Measurements from ENCODE around the gene SEPHS1.
"Not testable (repeated sequence)": the region's sequence is repeated elsewhere in the genome, so short reads cannot be mapped to it uniquely, and the experiment has no call there.

The SEPHS1 gene

DNA sequence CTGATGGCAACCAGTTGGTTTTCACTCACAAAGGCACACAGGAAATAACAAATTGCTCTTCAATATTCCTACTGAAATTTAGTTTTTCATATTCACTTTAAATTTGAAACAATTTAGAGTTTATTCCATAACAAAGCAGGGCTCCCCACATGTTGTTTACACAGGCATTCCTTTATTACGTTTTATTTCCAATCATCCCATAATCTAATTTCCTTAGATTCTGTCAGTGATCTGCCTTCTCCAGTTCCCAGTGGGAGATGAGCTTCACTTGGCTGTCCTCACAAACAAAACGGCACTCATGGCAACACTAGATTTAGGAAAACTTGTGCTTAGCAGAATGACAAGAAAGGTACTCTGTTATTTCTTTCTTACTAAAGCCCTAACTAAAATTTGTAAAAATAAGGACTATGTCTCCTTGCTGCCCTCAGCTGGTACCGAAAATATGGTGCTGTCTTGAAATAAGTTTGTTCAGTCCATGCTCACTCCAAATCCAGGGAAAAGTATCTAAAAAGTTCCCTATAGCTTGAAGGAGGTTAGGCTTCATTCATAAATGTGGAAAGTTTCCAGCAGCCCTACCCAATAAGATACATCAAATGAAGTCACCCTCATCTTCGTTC lies 71.2 kb downstream of the SEPHS1 start:
- Histone ChIP-seq H3K36me3 (ENCODE audit: control insufficient read depth, insufficient read depth, low read length) (no peaks in the 10 kb centered on the region; the same call in 1 of the 2 replicates), H3K9ac (ENCODE audit: low read length) (no peak overlapping the region), H3K4me3 (ENCODE audit: low read depth, low read length) (no peak overlapping the region), H3K27ac (ENCODE audit: low read depth, low read length) (no peak overlapping the region), H3K27me3 (ENCODE audit: control insufficient read depth, insufficient read depth, low read length) (no peaks in the 10 kb centered on the region), H3K9me3 (ENCODE audit: control insufficient read depth, insufficient read depth, low read depth, low read length) (no peaks in the 10 kb centered on the region), H3K4me1 (ENCODE audit: control insufficient read depth, insufficient read depth, low read length) (peaks cover 5% of the 10 kb centered on the region)

- not testable (repeated sequence) for H3K36me3 ChIP-seq (ENCODE audit: control insufficient read depth, insufficient read depth, low read length); H3K27ac ChIP-seq (ENCODE audit: low read depth, low read length); H3K27me3 ChIP-seq (ENCODE audit: control insufficient read depth, insufficient read depth, low read length); H3K9me3 ChIP-seq (ENCODE audit: control insufficient read depth, insufficient read depth, low read depth, low read length); H3K9ac ChIP-seq (ENCODE audit: low read length); H3K4me3 ChIP-seq (ENCODE audit: low read depth, low read length)
- H3K4me1 ChIP-seq (ENCODE audit: control insufficient read depth, insufficient read depth, low read length), result peaks cover 12% of the 10 kb centered on the region
Observed at GRCh38 chr10:13276146-13276545, 71.9 kb downstream of the SEPHS1 start.

- H3K4me3 ChIP-seq (ENCODE audit: low read depth, low read length), result no peak overlapping the region
- peak overlapping the region; percentile 9 for H3K9ac ChIP-seq (ENCODE audit: low read length)
- no peak overlapping the region for H3K27ac ChIP-seq (ENCODE audit: low read depth, low read length)
Observed at GRCh38 chr10:13272164-13272571, 75.9 kb downstream of the SEPHS1 start.

DNA sequence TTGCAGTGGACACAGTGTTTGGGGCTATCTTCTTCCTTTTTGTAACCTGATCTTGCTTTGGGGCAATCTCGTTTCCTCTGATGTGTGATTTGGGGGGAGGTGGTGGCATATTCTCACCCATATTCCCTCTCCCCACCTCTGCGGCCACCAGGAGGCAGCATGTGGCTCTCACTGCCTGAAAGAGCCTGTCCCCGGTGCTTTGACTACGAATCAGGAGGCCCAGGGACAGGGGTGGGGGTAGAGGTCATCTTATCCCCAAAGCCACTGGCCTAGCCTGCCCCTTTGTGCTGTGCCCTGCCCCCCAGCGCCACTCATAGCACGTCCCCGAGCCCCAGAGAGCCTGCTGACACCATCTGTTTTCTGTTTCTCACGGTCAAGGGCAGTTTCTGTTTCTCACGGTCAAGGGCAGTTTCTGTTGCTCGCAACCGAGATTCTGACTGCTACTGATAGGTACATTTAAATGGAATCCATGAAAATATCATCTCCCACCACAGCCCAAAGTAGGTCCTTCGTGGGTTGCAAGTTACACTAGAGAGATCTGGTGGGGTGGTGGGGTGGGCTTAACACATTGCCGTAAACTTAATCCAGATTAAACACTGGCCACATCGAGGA lies 76.4 kb downstream of the SEPHS1 start:
- H3K4me1 ChIP-seq (ENCODE audit: control insufficient read depth, insufficient read depth, low read length), result peaks cover 15% of the 10 kb centered on the region
- H3K9me3 ChIP-seq (ENCODE audit: control insufficient read depth, insufficient read depth, low read depth, low read length), result no peaks in the 10 kb centered on the region
- no peak overlapping the region for H3K4me3 ChIP-seq (ENCODE audit: low read depth, low read length)
- no peak overlapping the region for H3K27ac ChIP-seq (ENCODE audit: low read depth, low read length)
- no peaks in the 10 kb centered on the region for H3K36me3 ChIP-seq (ENCODE audit: control insufficient read depth, insufficient read depth, low read length)
- H3K9ac ChIP-seq (ENCODE audit: low read length), result peak overlapping the region; percentile 9
- no peaks in the 10 kb centered on the region for H3K27me3 ChIP-seq (ENCODE audit: control insufficient read depth, insufficient read depth, low read length)

More at GRCh38 chr10:13272164-13272571, 75.9 kb downstream of the SEPHS1 start:
- Histone ChIP-seq H3K4me1 (ENCODE audit: control insufficient read depth, insufficient read depth, low read length) (peaks cover 15% of the 10 kb centered on the region), H3K36me3 (ENCODE audit: control insufficient read depth, insufficient read depth, low read length) (no peaks in the 10 kb centered on the region), H3K9me3 (ENCODE audit: control insufficient read depth, insufficient read depth, low read depth, low read length) (no peaks in the 10 kb centered on the region), H3K27me3 (ENCODE audit: control insufficient read depth, insufficient read depth, low read length) (no peaks in the 10 kb centered on the region)

GRCh38 chr10:13270877-13271551 lies 77.1 kb downstream of the SEPHS1 start:
- H3K27ac ChIP-seq (ENCODE audit: low read depth, low read length), result no peak overlapping the region
- no peak overlapping the region for H3K9ac ChIP-seq (ENCODE audit: low read length)
- H3K4me3 ChIP-seq (ENCODE audit: low read depth, low read length), result no peak overlapping the region
- H3K27me3 ChIP-seq (ENCODE audit: control insufficient read depth, insufficient read depth, low read length), result no peaks in the 10 kb centered on the region
- H3K9me3 ChIP-seq (ENCODE audit: control insufficient read depth, insufficient read depth, low read depth, low read length), result no peaks in the 10 kb centered on the region
- peaks cover 15% of the 10 kb centered on the region for H3K4me1 ChIP-seq (ENCODE audit: control insufficient read depth, insufficient read depth, low read length)
- no peaks in the 10 kb centered on the region for H3K36me3 ChIP-seq (ENCODE audit: control insufficient read depth, insufficient read depth, low read length)

DNA sequence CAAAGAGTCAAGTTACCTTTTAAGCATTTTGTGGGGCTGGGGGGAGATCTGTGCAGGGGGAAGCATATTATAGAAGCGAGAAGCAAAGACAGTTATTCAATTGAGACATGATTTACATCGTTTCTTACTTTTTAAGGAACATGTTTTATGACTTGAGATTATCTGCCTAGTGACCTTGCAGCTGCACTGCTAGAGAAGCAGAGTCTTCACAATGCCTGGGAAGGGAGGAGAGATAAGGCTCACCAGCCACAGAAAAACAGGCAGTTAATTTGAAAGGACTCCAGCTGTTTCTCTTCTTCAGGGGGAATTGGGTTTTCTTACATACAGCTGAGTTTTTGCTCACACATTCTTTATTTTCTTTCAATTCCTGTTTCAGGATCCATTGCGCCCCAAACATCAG lies 79.3 kb downstream of the SEPHS1 start:
- H3K9me3 ChIP-seq (ENCODE audit: control insufficient read depth, insufficient read depth, low read depth, low read length), result no peaks in the 10 kb centered on the region
- H3K27ac ChIP-seq (ENCODE audit: low read depth, low read length), result no peak overlapping the region
- H3K27me3 ChIP-seq (ENCODE audit: control insufficient read depth, insufficient read depth, low read length), result no peaks in the 10 kb centered on the region
- no peak overlapping the region for H3K9ac ChIP-seq (ENCODE audit: low read length)
- H3K36me3 ChIP-seq (ENCODE audit: control insufficient read depth, insufficient read depth, low read length), result no peaks in the 10 kb centered on the region
- H3K4me3 ChIP-seq (ENCODE audit: low read depth, low read length), result no peak overlapping the region
- peaks cover 15% of the 10 kb centered on the region for H3K4me1 ChIP-seq (ENCODE audit: control insufficient read depth, insufficient read depth, low read length)

GRCh38 chr10:13268310-13268709 lies 79.8 kb downstream of the SEPHS1 start:
- H3K9me3 ChIP-seq (ENCODE audit: control insufficient read depth, insufficient read depth, low read depth, low read length), result no peaks in the 10 kb centered on the region
- H3K27ac ChIP-seq (ENCODE audit: low read depth, low read length), result no peak overlapping the region
- no peak overlapping the region for H3K4me3 ChIP-seq (ENCODE audit: low read depth, low read length)
- H3K27me3 ChIP-seq (ENCODE audit: control insufficient read depth, insufficient read depth, low read length), result no peaks in the 10 kb centered on the region; the same call in 1 of the 2 replicates
- no peak overlapping the region for H3K9ac ChIP-seq (ENCODE audit: low read length)
- peaks cover 15% of the 10 kb centered on the region for H3K4me1 ChIP-seq (ENCODE audit: control insufficient read depth, insufficient read depth, low read length)
- no peaks in the 10 kb centered on the region for H3K36me3 ChIP-seq (ENCODE audit: control insufficient read depth, insufficient read depth, low read length)

Data from HUES6 (cell line).